SK-N-SH treated with all-trans-retinoic acid at 6 μM for 48 hours (cell line): ENCODE data around the gene SLC28A2.

Experiments used
- ARNTL ChIP-seq: fragments of 450-650 bp; formaldehyde crosslinking; IDR thresholded peaks from 2 replicates; pipeline ENCODE4 v1.5.0; 2020; ENCODE audit warnings: low read depth, mild to moderate bottlenecking, moderate library complexity, borderline replicate concordance
- CREB5 ChIP-seq: fragments of 250-450 bp; sonication (Bioruptor Pico); IDR thresholded peaks from 2 replicates; pipeline ENCODE4 v1.5.1; 2020; ENCODE audit warnings: low read depth, mild to moderate bottlenecking, moderate library complexity
- ESRRG ChIP-seq: fragments of 250-450 bp; sonication (Bioruptor Pico); IDR thresholded peaks from 2 replicates; pipeline ENCODE4 v1.6.1; 2021; ENCODE audit warnings: mild to moderate bottlenecking
- GLIS3 ChIP-seq: fragments of 250-450 bp; sonication (Bioruptor Pico); IDR thresholded peaks from 2 replicates; pipeline ENCODE4 v1.5.0; 2020; ENCODE audit warnings: mild to moderate bottlenecking, moderate library complexity
- RARB ChIP-seq: fragments of 250-450 bp; sonication (Bioruptor Pico); IDR thresholded peaks from 2 replicates; pipeline ENCODE4 v1.8.0; 2021; ENCODE audit warnings: mild to moderate bottlenecking, moderate library complexity
- SNAI2 ChIP-seq: fragments of 250-450 bp; sonication (Bioruptor Pico); IDR thresholded peaks from 2 replicates; pipeline ENCODE4 v1.5.0; 2020; ENCODE audit warnings: mild to moderate bottlenecking, moderate library complexity
- TSHZ2 ChIP-seq: fragments of 250-450 bp; sonication (Bioruptor Pico); IDR thresholded peaks from 2 replicates; pipeline ENCODE4 v1.5.0; 2020; ENCODE audit warnings: mild to moderate bottlenecking, moderate library complexity
- ZC3H10 ChIP-seq: fragments of 250-450 bp; sonication (Bioruptor Pico); IDR thresholded peaks from 2 replicates; pipeline ENCODE4 v1.5.1; 2021; ENCODE audit warnings: mild to moderate bottlenecking, moderate library complexity
- ZNF565 ChIP-seq: fragments of 450-650 bp; formaldehyde crosslinking; conservative IDR thresholded peaks from 2 replicates; pipeline ENCODE4 v1.5.0; 2020; ENCODE audit warnings: low read depth, mild to moderate bottlenecking, moderate library complexity
- ZNF70 ChIP-seq: fragments of 450-650 bp; formaldehyde crosslinking; IDR thresholded peaks from 2 replicates; pipeline ENCODE4 v1.5.0; 2020; ENCODE audit warnings: mild to moderate bottlenecking, moderate library complexity
- ZNF8 ChIP-seq: fragments of 450-650 bp; formaldehyde crosslinking; IDR thresholded peaks from 2 replicates; pipeline ENCODE4 v1.5.0; 2020; ENCODE audit warnings: mild to moderate bottlenecking, moderate library complexity

- TF ChIP-seq ESRRG (CRISPR knock-in tag) (no peak), CREB5 (CRISPR knock-in tag) (no peak), RARB (CRISPR knock-in tag) (no peak), ZC3H10 (CRISPR knock-in tag) (no peak), SNAI2 (CRISPR knock-in tag) (no peak), ZNF565 (CRISPR knock-in tag) (no peak), GLIS3 (CRISPR knock-in tag) (no peak), TSHZ2 (no peak), ZNF70 (CRISPR knock-in tag) (no peak), ZNF8 (CRISPR knock-in tag) (no peak), ARNTL (no peak)
Measured at GRCh38 chr15:45307230-45307924, 55.3 kb downstream of the SLC28A2 start.
